GM12878 (cell line): Measurements from ENCODE around the gene EEF1G. TPM values are rescaled to one million over a fixed set of nuclear protein-coding genes. Genes with fewer than 3 reads are reported as not detected.

Experiments used
- ATAC-seq: fragments of 200-7000 bp; cut with Tn5 transposase; 3 replicates; pipeline ENCODE4 v1.9.1; 2020; ENCODE audit warnings: mild to moderate bottlenecking, moderate library complexity
- BruUV-seq: library from RNA; stranded (reverse); fragments of 400-500 nt; replicated peaks from 2 replicates; lab custom pipeline; 2021; lab: Mats Ljungman, UMichigan
- CTCF ChIA-PET: fragments of 300-600 bp; sonication (Branson Sonifier 250); formaldehyde crosslinking; extraction: SDS; loops from one replicate; lab custom pipeline; 2021; ENCODE audit warnings: inconsistent platforms; lab: Yijun Ruan, JAX
- POLR2A ChIA-PET: fragments of 350-600 bp; formaldehyde crosslinking; extraction: SDS; loops from one replicate; lab custom pipeline; 2021; ENCODE audit warnings: inconsistent platforms; lab: Charles Lee
- RAD21 ChIA-PET: fragments of 300-600 bp; sonication (Branson Sonifier 250); formaldehyde crosslinking; loops from one replicate; lab custom pipeline; 2023; ENCODE audit warnings: antibody characterized with exemption; ENCODE audit not compliant: unreplicated experiment; lab: Charles Lee
- SMC1A ChIA-PET: fragments of 300-600 bp; sonication (Branson Sonifier 250); formaldehyde crosslinking; loops from one replicate; lab custom pipeline; 2023; ENCODE audit not compliant: unreplicated experiment, uncharacterized antibody; lab: Charles Lee
- DNase-seq: peaks from one replicate; pipeline ENCODE4 v3.0.0-alpha.2; 2011; ENCODE audit warnings: low read depth, low spot score
- FAIRE-seq: peaks from 3 replicates; lab custom pipeline; 2011; peaks lifted over from hg19 to GRCh38; lab: Jason Lieb, UNC
- H2AFZ ChIP-seq: 2 replicates; pipeline ENCODE4 v1.6.0; 2011; ENCODE audit warnings: low read depth, low read length, control low read depth; ENCODE audit not compliant: control insufficient read depth
- H3K27ac ChIP-seq: 2 replicates; pipeline ENCODE4 v1.5.1; 2011; ENCODE audit warnings: control low read depth; ENCODE audit not compliant: control insufficient read depth, insufficient read depth
- H3K27me3 ChIP-seq, 2 experiments: replicated peaks in 1 of 2; 2 replicates each; pipeline versions ENCODE4 v1.6.0 to v1.6.1; 2011; ENCODE audit warnings: low read length in 1 of 2; ENCODE audit not compliant: control insufficient read depth in 2 of 2, insufficient read depth in 2 of 2
- H3K36me3 ChIP-seq, 2 experiments: 2 replicates each; pipeline ENCODE4 v1.5.1; 2011; ENCODE audit warnings: low read length in 1 of 2; ENCODE audit not compliant: control insufficient read depth in 2 of 2, insufficient read depth in 2 of 2
- H3K4me1 ChIP-seq: 2 replicates; pipeline ENCODE4 v1.6.1; 2011; ENCODE audit warnings: mild to moderate bottlenecking, low read length, moderate library complexity, mixed read lengths; ENCODE audit not compliant: control insufficient read depth, insufficient read depth
- H3K4me2 ChIP-seq: 2 replicates; pipeline ENCODE4 v1.6.0; 2011; ENCODE audit warnings: control low read depth; ENCODE audit not compliant: control insufficient read depth, insufficient read depth
- H3K4me3 ChIP-seq: fragments of 200-600 bp; sonication (generic); 2 replicates; pipeline ENCODE4 v1.5.1; 2016
- H3K79me2 ChIP-seq: 2 replicates; pipeline ENCODE4 v1.6.0; 2011; ENCODE audit warnings: low read length; ENCODE audit not compliant: control insufficient read depth, insufficient read depth
- H3K9ac ChIP-seq: 2 replicates; pipeline ENCODE4 v1.8.0; 2011; ENCODE audit warnings: low read length, control low read depth, mixed read lengths; ENCODE audit not compliant: control insufficient read depth, insufficient read depth
- H3K9me3 ChIP-seq: replicated peaks from 3 replicates; pipeline ENCODE4 v1.5.1; 2011; ENCODE audit warnings: mild to moderate bottlenecking, low read length; ENCODE audit not compliant: control insufficient read depth, insufficient read depth
- H4K20me1 ChIP-seq: 2 replicates; pipeline ENCODE4 v1.6.0; 2011; ENCODE audit not compliant: control insufficient read depth, insufficient read depth
- CHD4 ChIP-seq: fragments of 200-600 bp; sonication (generic); IDR thresholded peaks from 2 replicates; pipeline ENCODE4 v1.6.1; 2016; ENCODE audit warnings: mild to moderate bottlenecking
- DPF2 ChIP-seq: fragments of 450-650 bp; IDR thresholded peaks from 2 replicates; pipeline ENCODE4 v1.6.1; 2017; ENCODE audit warnings: mild to moderate bottlenecking
- GATAD2B ChIP-seq: fragments of 450-650 bp; conservative IDR thresholded peaks from 2 replicates; pipeline ENCODE4 v1.6.1; 2017; ENCODE audit warnings: low read depth, mild to moderate bottlenecking, moderate library complexity
- MTA2 ChIP-seq: fragments of 450-650 bp; IDR thresholded peaks from 2 replicates; pipeline ENCODE4 v1.6.1; 2016; ENCODE audit warnings: low read depth, mild to moderate bottlenecking, moderate library complexity
- NBN ChIP-seq: fragments of 450-650 bp; IDR thresholded peaks from 2 replicates; pipeline ENCODE4 v1.6.1; 2016
- SMARCA5 ChIP-seq: fragments of 450-650 bp; IDR thresholded peaks from 2 replicates; pipeline ENCODE4 v1.6.1; 2017; ENCODE audit warnings: mild to moderate bottlenecking
- WRNIP1 ChIP-seq: IDR thresholded peaks from 2 replicates; pipeline ENCODE4 v1.6.1; 2011; ENCODE audit warnings: low read depth, low read length, improper control_type of control experiment, borderline replicate concordance
- WGBS: methylation state at CpG from one replicate; pipeline ENCODE4 v1.1.6; 2016; ENCODE audit warnings: low lambda C conversion rate; ENCODE audit not compliant: insufficient replicate concordance, insufficient coverage; ENCODE audit errors: missing lambda C conversion rate; 5-methylcytosine and 5-hydroxymethylcytosine counted together
- in situ Hi-C: fragments of 300-500 bp; cut with MboI; formaldehyde crosslinking; loops from 9 replicates; pipeline ENCODE4 v1.14.3; 2018; ENCODE audit warnings: mixed read lengths
- intact Hi-C: fragments of 100-400 bp; cut with micrococcal nuclease; formaldehyde crosslinking; loops from one replicate; pipeline ENCODE4 v1.14.2; 2022; ENCODE audit not compliant: unreplicated experiment
- polyA plus RNA-seq, 11 experiments: library from polyadenylated mRNA; depleted of rRNA in 4 of 11; unstranded in 6 of 11; stranded (reverse) in 5 of 11; fragments of >200 nt; fragmentation: Nextera tagmentation in 4 of 11; fragmentation: Illumina TruSeq in 1 of 11; extraction: Ambion mirVana in 4 of 11; extraction: Trizol in 1 of 11; gene quantifications; 1 replicate in 1 of 11; 2 replicates in 10 of 11; pipeline versions ENCODE4 v1.2.1 to v1.2.3, GENCODE V29; 2011 to 2016; ENCODE audit warnings: inconsistent platforms in 2 of 11, missing spikeins in 2 of 11, low read depth in 1 of 11
- total RNA-seq, 4 experiments: library from RNA; depleted of rRNA in 3 of 4; stranded (reverse); fragments of >200 nt in 3 of 4; fragmentation: Illumina TruSeq in 1 of 4; extraction: Trizol in 1 of 4; gene quantifications; 2 replicates each; pipeline versions ENCODE4 v1.2.1 to v1.2.3, GENCODE V29; 2013 to 2021

Gene EEF1G
- total and polyA plus RNA-seq, 10 of the 15 experiments (the other 5 are each of a cell fraction or from before 2014, with no cell fraction given) = 850 to 2,739 (median 2,277) TPM

- TF ChIP-seq SMARCA5 = 0 out of 2 replicates have a peak, but pooled peaks have one; percentile 18
These were observed 826 bp upstream of the EEF1G start (continued) for GRCh38 chr11:62574363-62575071.

- Histone ChIP-seq H3K9ac (peak overlapping the region; percentile 98), H3K36me3 (peaks cover 14 to 38% of the 10 kb centered on the region in 2 experiments), H4K20me1 (no peaks in the 10 kb centered on the region), H2AFZ (peak overlapping the region; percentile 86), H3K9me3 (no peaks in the 10 kb centered on the region), H3K4me1 (peaks cover 24% of the 10 kb centered on the region), H3K4me3 (peak overlapping the region; percentile 99), H3K79me2 (peaks cover 59% of the 10 kb centered on the region), H3K27ac (peak overlapping the region; percentile 93), H3K4me2 (peak overlapping the region; percentile 80), H3K27me3 (no peaks in the 10 kb centered on the region)
- ChIA-PET RAD21 (interaction anchor here (0.8 to 3.3 kb wide), 17 partner anchors 8 to 198 kb away, joined by 3 to 27 read pairs (median 5); partner anchors contain the start of genes AHNAK, B3GAT3, C11orf98 and CSKMT), SMC1A (interaction anchor here (1.0 to 2.2 kb wide), 10 partner anchors 14 to 464 kb away, joined by 3 to 14 read pairs (median 5); partner anchors contain the start of gene TUT1), CTCF (interaction anchor here (0.8 to 4.4 kb wide), 9 partner anchors 15 to 174 kb away, joined by 3 to 56 read pairs (median 5); partner anchors contain the start of gene TUT1), POLR2A (interaction anchor here (0.6 to 5.0 kb wide), 28 partner anchors 8 to 198 kb away, joined by 3 to 37 read pairs (median 5); partner anchors contain the start of genes B3GAT3, C11orf98, CSKMT and HNRNPUL2)
- TSS peak; percentile 86 for BruUV-seq
- in situ Hi-C loops (no loop called here), intact Hi-C loops (no loop called here)
- WGBS = 1% methylated on average over 33 of the region's 33 CpGs
- ATAC-seq = peak; percentile 26
- FAIRE-seq = no peak
- no peak for DNase-seq
- TF ChIP-seq NBN (no peak), DPF2 (peak; percentile 14; the same call in 1 of the 2 replicates), CHD4 (no peak), GATAD2B (0 out of 2 replicates have a peak, but pooled peaks have one; percentile 28), MTA2 (0 out of 2 replicates have a peak, but pooled peaks have one; percentile 27), WRNIP1 (0 out of 2 replicates have a peak, but pooled peaks have one; percentile 20)
These were observed 592 bp downstream of the EEF1G start for GRCh38 chr11:62573006-62573591.
